Endothelial cell of umbilical vein (primary cell): ENCODE data around the gene CADPS. TPM values are rescaled to one million over a fixed set of nuclear protein-coding genes. Genes with fewer than 3 reads are reported as not detected.

Source experiments
- BruUV-seq: library from RNA; stranded (reverse); fragments of 400-500 nt; replicated peaks from 2 replicates; lab custom pipeline; 2021; lab: Mats Ljungman, UMichigan
- CTCF ChIA-PET: fragments of 300-600, 350-600 bp; sonication (Branson Sonifier 250); formaldehyde crosslinking; loops from one replicate; lab custom pipeline; 2021; ENCODE audit warnings: antibody characterized with exemption, inconsistent platforms; lab: Charles Lee
- POLR2A ChIA-PET: fragments of 300-600, 350-600 bp; sonication (Branson Sonifier 250); formaldehyde crosslinking; loops from one replicate; lab custom pipeline; 2021; ENCODE audit warnings: antibody characterized with exemption, inconsistent platforms; lab: Charles Lee
- DNase-seq: peaks from one replicate; pipeline ENCODE4 v3.0.0-alpha.2; 2011; ENCODE audit warnings: low read depth, low spot score
- FAIRE-seq: peaks from 2 replicates; lab custom pipeline; 2011; peaks lifted over from hg19 to GRCh38; lab: Jason Lieb, UNC
- H2AFZ ChIP-seq: 2 replicates; pipeline ENCODE4 v1.6.0; 2012; ENCODE audit warnings: low read depth, low read length, control low read depth, inconsistent platforms
- H3K27ac ChIP-seq: 2 replicates; pipeline ENCODE4 v1.5.1; 2011; ENCODE audit warnings: low read depth, mild to moderate bottlenecking, control low read depth, low read length, moderate library complexity; ENCODE audit not compliant: insufficient read depth
- H3K27me3 ChIP-seq, 2 experiments: 2 replicates each; pipeline versions ENCODE4 v1.6.0 to v1.6.1; 2011; ENCODE audit warnings: low read length in 2 of 2, mixed read lengths in 1 of 2; ENCODE audit not compliant: control insufficient read depth in 2 of 2, insufficient read depth in 2 of 2
- H3K36me3 ChIP-seq, 2 experiments: 2 replicates in 1 of 2; 3 replicates in 1 of 2; pipeline ENCODE4 v1.5.1; 2011; ENCODE audit warnings: low read length in 2 of 2, mild to moderate bottlenecking in 1 of 2, moderate library complexity in 1 of 2; ENCODE audit not compliant: control insufficient read depth in 2 of 2, insufficient read depth in 2 of 2; ENCODE audit errors: extremely low read depth in 1 of 2
- H3K4me1 ChIP-seq: 3 replicates; pipeline ENCODE4 v1.5.1; 2011; ENCODE audit warnings: mild to moderate bottlenecking, low read length; ENCODE audit not compliant: control insufficient read depth, insufficient read depth; ENCODE audit errors: extremely low read depth
- H3K4me2 ChIP-seq: 2 replicates; pipeline ENCODE4 v1.6.1; 2011; ENCODE audit warnings: low read length, control low read depth, mixed read lengths; ENCODE audit not compliant: insufficient read depth
- H3K4me3 ChIP-seq, 3 experiments: fragments of 200-600 bp in 1 of 3; sonication (generic), shearing (Covaris generic) in 1 of 3; replicated peaks in 1 of 3; 2 replicates each; pipeline ENCODE4 v1.5.1; 2011 to 2016; ENCODE audit warnings: control low read depth in 3 of 3, low read length in 3 of 3, mild to moderate bottlenecking in 2 of 3, inconsistent platforms in 1 of 3, low read depth in 1 of 3, moderate library complexity in 1 of 3; ENCODE audit not compliant: insufficient read depth in 1 of 3
- H3K79me2 ChIP-seq: 2 replicates; pipeline ENCODE4 v1.6.0; 2012; ENCODE audit warnings: low read length, inconsistent platforms; ENCODE audit not compliant: control insufficient read depth, insufficient read depth
- H3K9ac ChIP-seq: replicated peaks from 2 replicates; pipeline ENCODE3; 2011; ENCODE audit warnings: low read length, control low read depth; ENCODE audit not compliant: insufficient read depth; ENCODE audit errors: extremely low read depth
- H3K9me1 ChIP-seq: replicated peaks from 3 replicates; pipeline ENCODE4 v1.6.0; 2011; ENCODE audit warnings: mild to moderate bottlenecking, low read length; ENCODE audit not compliant: control insufficient read depth, insufficient read depth; ENCODE audit errors: extremely low read depth
- H3K9me3 ChIP-seq: replicated peaks from 2 replicates; pipeline ENCODE4 v1.5.1; 2012; ENCODE audit warnings: low read length, inconsistent platforms; ENCODE audit not compliant: control insufficient read depth, insufficient read depth
- H4K20me1 ChIP-seq: replicated peaks from 2 replicates; pipeline ENCODE3; 2011; ENCODE audit warnings: mild to moderate bottlenecking, low read length; ENCODE audit not compliant: control insufficient read depth, insufficient read depth; ENCODE audit errors: extremely low read depth
- EZH2 ChIP-seq: IDR thresholded peaks from 2 replicates; pipeline ENCODE4 v1.6.1; 2012; ENCODE audit warnings: borderline replicate concordance, low read depth, mild to moderate bottlenecking, moderate library complexity, low read length, inconsistent platforms; ENCODE audit not compliant: severe bottlenecking
- FOS ChIP-seq: IDR thresholded peaks from 2 replicates; pipeline ENCODE4 v1.6.1; 2011; ENCODE audit warnings: mild to moderate bottlenecking, low read length, moderate library complexity, borderline replicate concordance; ENCODE audit not compliant: insufficient read depth
- GATA2 ChIP-seq: IDR thresholded peaks from 2 replicates; pipeline ENCODE4 v1.7.0; 2011; ENCODE audit warnings: low read depth, mild to moderate bottlenecking, moderate library complexity, mixed read lengths, low read length; ENCODE audit not compliant: insufficient read length, insufficient read depth
- JUN ChIP-seq: IDR thresholded peaks from 2 replicates; pipeline ENCODE4 v1.6.1; 2011; ENCODE audit warnings: borderline replicate concordance, low read depth; ENCODE audit not compliant: insufficient read length, insufficient read depth
- MYC ChIP-seq: IDR thresholded peaks from one replicate; pipeline ENCODE4 v1.6.1; 2011; ENCODE audit warnings: mild to moderate bottlenecking, low read depth, low read length
- POLR2A ChIP-seq: IDR thresholded peaks from 2 replicates; pipeline ENCODE4 v1.6.1; 2012; ENCODE audit warnings: low read depth, mild to moderate bottlenecking, control low read depth, low read length
- POLR2AphosphoS5 ChIP-seq: IDR thresholded peaks from 2 replicates; pipeline ENCODE4 v1.6.1; 2012; ENCODE audit warnings: low read depth, mild to moderate bottlenecking, control low read depth, low read length, moderate library complexity; ENCODE audit not compliant: insufficient read depth
- dilution Hi-C: fragments of 300-500 bp; cut with MboI; formaldehyde crosslinking; loops from one replicate; pipeline ENCODE4 v1.15.0; 2019; ENCODE audit warnings: low sequenced_read_pairs; ENCODE audit not compliant: extremely low pct_ligation_motif_present
- intact Hi-C: fragments of 100-400 bp; cut with micrococcal nuclease; formaldehyde crosslinking; loops from one replicate; pipeline ENCODE4 v1.10.0; 2022
- polyA plus RNA-seq, 4 experiments: library from polyadenylated mRNA; depleted of rRNA in 3 of 4; stranded (reverse) in 3 of 4; unstranded in 1 of 4; fragments of >200 nt; gene quantifications; 2 replicates each; pipeline versions ENCODE4 v1.2.1 to v1.2.3, GENCODE V29; 2011 to 2012; ENCODE audit warnings: missing spikeins in 1 of 4
- total RNA-seq: library from RNA; stranded (reverse); gene quantifications from 2 replicates; pipeline ENCODE4 v1.2.3, GENCODE V29; 2021
- TF ChIP-seq, protein P1 (sequence below), 2 donors: IDR thresholded peaks; 1 replicate in 1 of 2; 2 replicates in 1 of 2; pipeline ENCODE4 v1.5.1; 2011; ENCODE audit warnings: low read length in 2 of 2, mild to moderate bottlenecking in 2 of 2, moderate library complexity in 2 of 2, control low read depth in 1 of 2, inconsistent platforms in 1 of 2, low read depth in 1 of 2; ENCODE audit not compliant: insufficient read depth in 1 of 2; ENCODE audit errors: extremely low read depth in 1 of 2
- TF ChIP-seq, protein P2 (sequence below): IDR thresholded peaks from 2 replicates; pipeline ENCODE4 v1.6.1; 2011; ENCODE audit not compliant: insufficient read depth, insufficient read length

Gene CADPS
- total and polyA plus RNA-seq, 2 donors (not counting 3 experiments of a cell fraction or from before 2014, with no cell fraction given) = not detected

DNA sequence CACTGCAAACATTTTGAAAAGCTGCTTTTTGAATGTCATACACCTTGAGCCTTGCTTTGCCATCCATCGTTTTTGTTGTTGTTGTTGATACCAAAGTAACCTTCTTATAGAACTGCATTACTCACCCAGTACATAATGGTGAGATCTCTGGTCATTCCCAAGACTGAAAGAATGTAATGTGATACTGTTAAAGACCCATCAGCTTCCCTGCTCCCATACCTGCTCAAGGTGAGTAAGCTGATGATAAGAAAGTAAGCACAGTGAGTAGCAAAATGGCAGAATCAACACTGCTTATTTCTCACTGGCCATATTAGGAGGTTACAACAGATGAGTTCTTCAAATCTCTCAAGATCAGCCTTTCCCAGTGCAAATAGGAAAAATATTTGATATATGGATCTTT lies 89.8 kb downstream of the CADPS start:
- H4K20me1 ChIP-seq = no peaks in the 10 kb centered on the region
- H3K9ac ChIP-seq = no peak overlapping the region
- DNase-seq = no peak
- POLR2A ChIA-PET = no interaction called here
- H3K79me2 ChIP-seq = no peaks in the 10 kb centered on the region
- CTCF ChIA-PET = no interaction called here
- H3K9me3 ChIP-seq = no peaks in the 10 kb centered on the region
- H3K9me1 ChIP-seq = no peaks in the 10 kb centered on the region
- no peak overlapping the region for H2AFZ ChIP-seq
- no TSS peak for BruUV-seq
- TF ChIP-seq, protein P1, sequence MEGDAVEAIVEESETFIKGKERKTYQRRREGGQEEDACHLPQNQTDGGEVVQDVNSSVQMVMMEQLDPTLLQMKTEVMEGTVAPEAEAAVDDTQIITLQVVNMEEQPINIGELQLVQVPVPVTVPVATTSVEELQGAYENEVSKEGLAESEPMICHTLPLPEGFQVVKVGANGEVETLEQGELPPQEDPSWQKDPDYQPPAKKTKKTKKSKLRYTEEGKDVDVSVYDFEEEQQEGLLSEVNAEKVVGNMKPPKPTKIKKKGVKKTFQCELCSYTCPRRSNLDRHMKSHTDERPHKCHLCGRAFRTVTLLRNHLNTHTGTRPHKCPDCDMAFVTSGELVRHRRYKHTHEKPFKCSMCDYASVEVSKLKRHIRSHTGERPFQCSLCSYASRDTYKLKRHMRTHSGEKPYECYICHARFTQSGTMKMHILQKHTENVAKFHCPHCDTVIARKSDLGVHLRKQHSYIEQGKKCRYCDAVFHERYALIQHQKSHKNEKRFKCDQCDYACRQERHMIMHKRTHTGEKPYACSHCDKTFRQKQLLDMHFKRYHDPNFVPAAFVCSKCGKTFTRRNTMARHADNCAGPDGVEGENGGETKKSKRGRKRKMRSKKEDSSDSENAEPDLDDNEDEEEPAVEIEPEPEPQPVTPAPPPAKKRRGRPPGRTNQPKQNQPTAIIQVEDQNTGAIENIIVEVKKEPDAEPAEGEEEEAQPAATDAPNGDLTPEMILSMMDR (IDR thresholded peaks at IDR 0.05; ENCODE audit: extremely low read depth in 1 of 2, insufficient read depth in 1 of 2, low read depth in 1 of 2, low read length in 2 of 2) = no peak
- TF ChIP-seq JUN (no peak), FOS (no peak), MYC (no peak), EZH2 (no peak)
- H3K4me2 ChIP-seq = no peak overlapping the region
- H3K27ac ChIP-seq = no peak overlapping the region
- H3K36me3 ChIP-seq = no peaks in the 10 kb centered on the region
- H3K4me1 ChIP-seq = no peaks in the 10 kb centered on the region
- intact Hi-C loops (no loop called here), dilution Hi-C loops (no loop called here)
- H3K27me3 ChIP-seq = no peaks in the 10 kb centered on the region
- no peak for FAIRE-seq
- H3K4me3 ChIP-seq = no peak overlapping the region

DNA sequence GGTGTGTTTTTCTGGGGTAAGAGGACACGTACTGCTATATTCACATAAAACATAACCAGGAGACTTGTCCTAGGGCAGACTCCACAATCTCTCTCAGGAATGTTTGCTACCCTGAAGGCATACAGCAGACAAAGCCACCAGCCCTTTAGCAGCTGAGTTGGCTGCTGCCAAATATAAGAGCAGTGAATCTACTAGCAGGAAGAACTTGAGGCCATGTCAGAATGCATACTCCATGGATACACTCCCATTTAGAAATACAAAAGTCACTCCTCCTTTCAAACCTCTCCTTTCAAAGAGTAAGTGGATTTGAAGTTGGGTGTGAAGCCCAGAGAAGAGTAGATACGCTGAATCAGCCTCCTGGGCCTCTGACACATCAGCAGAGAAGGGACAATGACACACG lies 94.1 kb downstream of the CADPS start:
- CTCF ChIA-PET = no interaction called here

More for the DNA sequence above, 94.1 kb downstream of the CADPS start:
- Histone ChIP-seq H3K27me3 (no peaks in the 10 kb centered on the region), H3K9ac (no peak overlapping the region), H3K4me2 (no peak overlapping the region), H3K9me3 (no peaks in the 10 kb centered on the region), H3K4me3 (no peak overlapping the region), H3K27ac (no peak overlapping the region), H3K79me2 (no peaks in the 10 kb centered on the region), H3K4me1 (no peaks in the 10 kb centered on the region), H3K36me3 (no peaks in the 10 kb centered on the region), H4K20me1 (no peaks in the 10 kb centered on the region), H3K9me1 (no peaks in the 10 kb centered on the region), H2AFZ (no peak overlapping the region)
- POLR2A ChIA-PET = no interaction called here
- dilution Hi-C loops = no loop called here
- TF ChIP-seq EZH2 = no peak
- TF ChIP-seq JUN = no peak
- TF ChIP-seq, protein P1 (IDR thresholded peaks at IDR 0.05; ENCODE audit: extremely low read depth in 1 of 2, insufficient read depth in 1 of 2, low read depth in 1 of 2, low read length in 2 of 2) = no peak
- TF ChIP-seq POLR2A = no peak
- TF ChIP-seq FOS = no peak
- TF ChIP-seq, protein P2, sequence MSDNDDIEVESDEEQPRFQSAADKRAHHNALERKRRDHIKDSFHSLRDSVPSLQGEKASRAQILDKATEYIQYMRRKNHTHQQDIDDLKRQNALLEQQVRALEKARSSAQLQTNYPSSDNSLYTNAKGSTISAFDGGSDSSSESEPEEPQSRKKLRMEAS = no peak
- TF ChIP-seq GATA2 = no peak
- TF ChIP-seq POLR2AphosphoS5 = no peak
- no peak for TF ChIP-seq MYC
- no TSS peak for BruUV-seq
- no peak for DNase-seq
- FAIRE-seq = no peak
- intact Hi-C loops = no loop called here
